Right lobe of liver (tissue), 4 donors: Measurements from ENCODE around the gene GFER.

Source experiments
- CTCF ChIP-seq, 4 donors: fragments of 200-600 bp in 3 of 4; fragments of 450-650 bp in 1 of 4; IDR thresholded peaks; one replicate each; pipeline versions ENCODE4 v1.5.1 to v1.8.0; 2016 to 2022; ENCODE audit warnings: antibody characterized with exemption in 4 of 4, mild to moderate bottlenecking in 2 of 4
- POLR2A ChIP-seq: fragments of 450-650 bp; IDR thresholded peaks from one replicate; pipeline ENCODE4 v1.6.1; 2017; ENCODE audit warnings: antibody characterized with exemption, mild to moderate bottlenecking
- donor health status: DM: no; HTN: no; CAD: no.
- donor health status: DM: no; HTN: no; CAD: no.
- donor health status: DM: no; HTN: yes; CAD: no.

GRCh38 chr16:1945559-1946391, 38.2 kb upstream of the GFER start:
- TF ChIP-seq CTCF (IDR thresholded peaks at IDR 0.05), result no peak
- no peak for TF ChIP-seq POLR2A
